AG04450 (cell line): Measurements from ENCODE around the gene OSBP. TPM values are rescaled to one million over a fixed set of nuclear protein-coding genes. Genes with fewer than 3 reads are reported as not detected.
"Not testable (repeated sequence)": the region's sequence is repeated elsewhere in the genome, so short reads cannot be mapped to it uniquely, and the experiment has no call there.

ENCODE experiments used
- CTCF ChIA-PET: fragments of 300-600, 350-600 bp; formaldehyde crosslinking; extraction: SDS; loops from one replicate; lab custom pipeline; 2022; ENCODE audit warnings: antibody characterized with exemption, inconsistent platforms; lab: Charles Lee
- POLR2A ChIA-PET: fragments of 350-600 bp; formaldehyde crosslinking; extraction: SDS; loops from one replicate; lab custom pipeline; 2021; ENCODE audit warnings: antibody characterized with exemption, inconsistent platforms; lab: Yijun Ruan, JAX
- DNase-seq: peaks from one replicate; pipeline ENCODE4 v3.0.0-alpha.2; 2011; ENCODE audit warnings: low read depth, low spot score
- H3K27ac ChIP-seq: one replicate; pipeline ENCODE4 v1.5.1; 2012; ENCODE audit warnings: low read depth, low read length, control low read depth
- H3K27me3 ChIP-seq: one replicate; pipeline ENCODE4 v1.6.0; 2012; ENCODE audit warnings: low read length; ENCODE audit not compliant: control insufficient read depth, insufficient read depth
- H3K4me3 ChIP-seq: 2 replicates; pipeline ENCODE4 v1.5.1; 2011; ENCODE audit warnings: mild to moderate bottlenecking, low read depth, low read length, control low read depth
- H3K9me3 ChIP-seq: 2 replicates; pipeline ENCODE4 v1.5.1; 2012; ENCODE audit warnings: low read length; ENCODE audit not compliant: control insufficient read depth, insufficient read depth
- polyA plus RNA-seq: library from polyadenylated mRNA; depleted of rRNA; stranded (reverse); fragments of >200 nt; gene quantifications from 2 replicates; pipeline ENCODE4 v1.2.3, GENCODE V29; 2011
- TF ChIP-seq, protein P1 (sequence below): IDR thresholded peaks from 2 replicates; pipeline ENCODE4 v1.5.1; 2011; ENCODE audit warnings: low read depth, low read length, control low read depth, inconsistent platforms

OSBP gene
- polyA plus RNA-seq, 1 experiment: 28.4 TPM

DNA sequence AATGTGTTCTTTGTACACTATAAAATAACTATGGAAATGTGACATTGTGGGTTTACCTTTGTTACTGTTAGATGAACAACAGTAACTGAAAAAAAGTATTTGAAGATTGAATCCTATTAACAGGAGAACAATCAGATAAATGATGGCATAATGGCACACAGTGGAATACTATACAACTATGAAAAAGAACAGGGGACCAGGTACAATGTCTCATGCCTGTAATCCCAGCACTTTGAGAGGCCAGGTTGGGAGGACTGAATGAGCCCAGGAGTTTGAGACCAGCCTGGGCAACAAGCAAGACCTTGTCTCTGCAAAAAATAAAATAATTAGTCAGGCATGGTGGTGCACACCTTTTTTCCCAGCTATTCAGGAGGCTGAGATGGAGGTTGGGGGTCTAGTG, 14.4 kb upstream of the OSBP start:
- Histone ChIP-seq H3K27me3 (no peaks in the 10 kb centered on the region), H3K9me3 (no peaks in the 10 kb centered on the region), H3K27ac (no peak overlapping the region), H3K4me3 (no peak overlapping the region)
- CTCF ChIA-PET: no interaction called here
- POLR2A ChIA-PET: no interaction called here
- DNase-seq: no peak
- TF ChIP-seq, protein P1, sequence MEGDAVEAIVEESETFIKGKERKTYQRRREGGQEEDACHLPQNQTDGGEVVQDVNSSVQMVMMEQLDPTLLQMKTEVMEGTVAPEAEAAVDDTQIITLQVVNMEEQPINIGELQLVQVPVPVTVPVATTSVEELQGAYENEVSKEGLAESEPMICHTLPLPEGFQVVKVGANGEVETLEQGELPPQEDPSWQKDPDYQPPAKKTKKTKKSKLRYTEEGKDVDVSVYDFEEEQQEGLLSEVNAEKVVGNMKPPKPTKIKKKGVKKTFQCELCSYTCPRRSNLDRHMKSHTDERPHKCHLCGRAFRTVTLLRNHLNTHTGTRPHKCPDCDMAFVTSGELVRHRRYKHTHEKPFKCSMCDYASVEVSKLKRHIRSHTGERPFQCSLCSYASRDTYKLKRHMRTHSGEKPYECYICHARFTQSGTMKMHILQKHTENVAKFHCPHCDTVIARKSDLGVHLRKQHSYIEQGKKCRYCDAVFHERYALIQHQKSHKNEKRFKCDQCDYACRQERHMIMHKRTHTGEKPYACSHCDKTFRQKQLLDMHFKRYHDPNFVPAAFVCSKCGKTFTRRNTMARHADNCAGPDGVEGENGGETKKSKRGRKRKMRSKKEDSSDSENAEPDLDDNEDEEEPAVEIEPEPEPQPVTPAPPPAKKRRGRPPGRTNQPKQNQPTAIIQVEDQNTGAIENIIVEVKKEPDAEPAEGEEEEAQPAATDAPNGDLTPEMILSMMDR: no peak

DNA sequence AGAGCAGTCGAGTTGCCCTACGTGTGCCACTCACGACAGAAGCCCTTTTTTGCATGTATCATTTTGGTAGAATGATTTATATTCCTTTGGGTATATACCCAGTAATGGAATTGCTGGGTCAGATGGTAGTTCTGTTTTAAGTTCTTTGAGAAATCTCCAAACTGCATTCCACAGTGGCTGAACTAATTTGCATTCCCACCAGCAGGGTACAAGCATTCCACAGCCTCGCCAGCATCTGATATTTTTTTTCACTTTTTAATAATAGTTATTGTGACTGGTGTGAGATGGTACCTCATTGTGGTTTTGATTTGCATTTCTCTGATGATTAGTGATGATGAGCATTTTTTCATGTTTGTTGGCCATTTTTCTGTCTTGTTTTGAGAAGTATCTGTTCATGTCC, 11.4 kb upstream of the OSBP start:
- CTCF ChIA-PET, POLR2A ChIA-PET, H3K4me3 ChIP-seq, H3K27me3 ChIP-seq, DNase-seq, H3K27ac ChIP-seq, H3K9me3 ChIP-seq: not testable (repeated sequence)
- TF ChIP-seq, protein P1: peak; percentile 35

DNA sequence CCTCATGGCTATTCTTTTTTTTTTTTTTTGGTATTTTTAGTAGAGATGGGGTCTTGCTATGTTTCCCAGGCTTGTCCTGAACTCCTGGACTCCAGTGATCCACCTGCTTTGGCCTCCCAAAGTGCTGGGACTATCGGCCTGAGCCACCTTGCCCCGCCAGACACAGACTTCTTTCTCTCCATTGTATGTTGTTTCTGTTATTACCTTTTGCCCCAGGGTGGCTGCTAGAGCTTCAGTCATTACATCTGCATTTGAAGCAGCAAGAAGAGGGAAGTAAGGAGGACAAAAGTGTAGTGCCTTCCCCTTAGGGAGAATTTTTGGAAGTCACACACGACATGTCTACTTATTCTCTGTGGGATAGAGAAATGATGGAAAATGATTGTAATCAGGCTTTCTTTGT, 10.1 kb upstream of the OSBP start:
- ChIA-PET POLR2A (no interaction called here), CTCF (no interaction called here)
- TF ChIP-seq, protein P1: no peak
- DNase-seq: no peak
- Histone ChIP-seq H3K27me3 (no peaks in the 10 kb centered on the region), H3K9me3 (no peaks in the 10 kb centered on the region), H3K27ac (no peak overlapping the region), H3K4me3 (no peak overlapping the region)

DNA sequence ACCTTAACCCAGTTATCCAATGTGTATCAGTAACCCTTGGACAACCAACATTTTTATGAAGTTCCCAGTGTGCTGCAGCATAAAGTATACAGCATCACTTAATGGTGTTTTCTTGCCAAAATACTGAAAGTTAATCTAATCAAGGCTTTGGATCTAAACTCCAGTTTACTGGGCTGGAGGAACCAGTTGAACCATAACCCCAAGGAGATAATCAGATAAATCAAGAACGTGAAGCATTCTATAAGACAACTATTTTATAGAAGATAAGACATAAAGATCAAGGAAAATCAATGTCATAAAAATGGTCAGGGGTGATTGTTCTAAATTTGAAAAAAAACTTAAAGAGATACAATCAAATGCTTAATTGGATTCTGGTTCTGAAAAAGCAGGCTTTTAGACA, 2.3 kb upstream of the OSBP start:
- ChIA-PET POLR2A (no interaction called here), CTCF (no interaction called here)
- H3K4me3 ChIP-seq: no peak overlapping the region
- H3K9me3 ChIP-seq: peaks cover 2% of the 10 kb centered on the region; the same call in 1 of the 2 replicates
- no peaks in the 10 kb centered on the region for H3K27me3 ChIP-seq
- TF ChIP-seq, protein P1: no peak
- no peak overlapping the region for H3K27ac ChIP-seq
- no peak for DNase-seq

- CTCF ChIA-PET: interaction anchor here (1.1 kb wide), 1 partner anchor 79 kb away, joined by 3 read pairs; no protein-coding TSS in a partner anchor
Observed at GRCh38 chr11:59616396-59616982, 915 bp upstream of the OSBP start.

More at GRCh38 chr11:59616396-59616982, 915 bp upstream of the OSBP start:
- POLR2A ChIA-PET: interaction anchor here (0.7 to 1.6 kb wide), 6 partner anchors 43 to 711 kb away, joined by 3 to 9 read pairs (median 7); partner anchors contain the start of gene PATL1
- no peak for DNase-seq
- Histone ChIP-seq H3K27ac (peak overlapping the region; percentile 90), H3K27me3 (no peaks in the 10 kb centered on the region), H3K9me3 (peaks cover 2% of the 10 kb centered on the region; the same call in 1 of the 2 replicates), H3K4me3 (peak overlapping the region; percentile 59)
- TF ChIP-seq, protein P1: no peak
